NT2/D1 (cell line): Measurements from ENCODE around the gene ZFP57.

ENCODE experiments used
- DNase-seq: peaks from one replicate; pipeline ENCODE4 v3.0.0-alpha.2; 2011; ENCODE audit warnings: low read depth, low spot score
- H3K27me3 ChIP-seq: 2 replicates; pipeline ENCODE4 v1.6.0; 2011; ENCODE audit warnings: mild to moderate bottlenecking; ENCODE audit not compliant: insufficient read length, insufficient read depth
- H3K36me3 ChIP-seq: 2 replicates; pipeline ENCODE4 v1.6.1; 2011; ENCODE audit warnings: mild to moderate bottlenecking, low read length, mixed read lengths; ENCODE audit not compliant: insufficient read depth, insufficient read length
- H3K4me1 ChIP-seq: 2 replicates; pipeline ENCODE4 v1.5.1; 2011; ENCODE audit not compliant: insufficient read depth, insufficient read length
- H3K4me3 ChIP-seq: 2 replicates; pipeline ENCODE4 v1.5.1; 2011; ENCODE audit warnings: low read depth; ENCODE audit not compliant: insufficient read length
- H3K9ac ChIP-seq: 2 replicates; pipeline ENCODE4 v1.6.0; 2011; ENCODE audit warnings: low read depth; ENCODE audit not compliant: insufficient read length
- H3K9me3 ChIP-seq: 2 replicates; pipeline ENCODE4 v1.5.1; 2011; ENCODE audit warnings: mild to moderate bottlenecking, low read length; ENCODE audit not compliant: insufficient read depth
- SUZ12 ChIP-seq: IDR thresholded peaks from 2 replicates; pipeline ENCODE4 v1.6.1; 2011; ENCODE audit not compliant: insufficient read length, insufficient read depth; ENCODE audit errors: extremely low read depth
- YY1 ChIP-seq: IDR thresholded peaks from 2 replicates; pipeline ENCODE4 v1.6.1; 2011; ENCODE audit not compliant: insufficient read length, insufficient read depth
- ZNF274 ChIP-seq: IDR thresholded peaks from 2 replicates; pipeline ENCODE4 v1.6.1; 2011; ENCODE audit warnings: mild to moderate bottlenecking, low read depth, low read length

Gene ZFP57

GRCh38 chr6:29685718-29686326, 4.9 kb upstream of the ZFP57 start:
- Histone ChIP-seq H3K4me1 (no peaks in the 10 kb centered on the region), H3K9me3 (no peaks in the 10 kb centered on the region; the same call in 1 of the 2 replicates), H3K4me3 (no peak overlapping the region), H3K27me3 (no peaks in the 10 kb centered on the region), H3K9ac (no peak overlapping the region), H3K36me3 (no peaks in the 10 kb centered on the region)
- TF ChIP-seq SUZ12 (no peak), YY1 (no peak), ZNF274 (no peak)
- no peak for DNase-seq

GRCh38 chr6:29681811-29682210, 859 bp upstream of the ZFP57 start:
- Histone ChIP-seq H3K4me3 (no peak overlapping the region), H3K9ac (no peak overlapping the region), H3K9me3 (no peaks in the 10 kb centered on the region; the same call in 1 of the 2 replicates), H3K36me3 (no peaks in the 10 kb centered on the region), H3K27me3 (no peaks in the 10 kb centered on the region), H3K4me1 (peaks cover 2% of the 10 kb centered on the region)
- TF ChIP-seq ZNF274 (no peak), YY1 (no peak), SUZ12 (no peak)
- DNase-seq: no peak

- Histone ChIP-seq H3K27me3 (no peaks in the 10 kb centered on the region), H3K9me3 (no peaks in the 10 kb centered on the region; the same call in 1 of the 2 replicates), H3K4me3 (no peak overlapping the region), H3K9ac (no peak overlapping the region), H3K4me1 (peaks cover 2% of the 10 kb centered on the region), H3K36me3 (no peaks in the 10 kb centered on the region)
- TF ChIP-seq YY1 (no peak), ZNF274 (no peak), SUZ12 (no peak)
- no peak for DNase-seq
These were observed 536 bp downstream of the ZFP57 start for GRCh38 chr6:29680416-29680815.

GRCh38 chr6:29679962-29680361, 990 bp downstream of the ZFP57 start:
- no peaks in the 10 kb centered on the region for H3K27me3 ChIP-seq
- no peaks in the 10 kb centered on the region; the same call in 1 of the 2 replicates for H3K9me3 ChIP-seq
- no peak for DNase-seq
- peaks cover 2% of the 10 kb centered on the region for H3K4me1 ChIP-seq
- no peak for TF ChIP-seq ZNF274
- TF ChIP-seq YY1: no peak
- no peak for TF ChIP-seq SUZ12
- no peak overlapping the region for H3K4me3 ChIP-seq
- H3K36me3 ChIP-seq: no peaks in the 10 kb centered on the region
- no peak overlapping the region for H3K9ac ChIP-seq

- Histone ChIP-seq H3K4me1 (peaks cover 2% of the 10 kb centered on the region), H3K27me3 (no peaks in the 10 kb centered on the region)
- TF ChIP-seq ZNF274: no peak
- no peak for TF ChIP-seq SUZ12
- no peak for TF ChIP-seq YY1
These were observed 2.8 kb downstream of the ZFP57 start for GRCh38 chr6:29678114-29678513.

GRCh38 chr6:29676981-29677601, 3.9 kb downstream of the ZFP57 start:
- Histone ChIP-seq H3K4me3 (no peak overlapping the region), H3K9ac (no peak overlapping the region), H3K9me3 (no peaks in the 10 kb centered on the region), H3K4me1 (peaks cover 2% of the 10 kb centered on the region), H3K27me3 (no peaks in the 10 kb centered on the region), H3K36me3 (no peaks in the 10 kb centered on the region)
- DNase-seq: no peak
- TF ChIP-seq SUZ12 (no peak), YY1 (no peak), ZNF274 (no peak)

More at GRCh38 chr6:29678114-29678513, 2.8 kb downstream of the ZFP57 start:
- no peak overlapping the region for H3K9ac ChIP-seq
- DNase-seq: no peak
- no peak overlapping the region for H3K4me3 ChIP-seq
- H3K9me3 ChIP-seq: no peaks in the 10 kb centered on the region
- H3K36me3 ChIP-seq: no peaks in the 10 kb centered on the region

- TF ChIP-seq SUZ12 (no peak), ZNF274 (no peak), YY1 (no peak)
- Histone ChIP-seq H3K27me3 (no peaks in the 10 kb centered on the region), H3K9ac (no peak overlapping the region), H3K4me1 (peaks cover 2% of the 10 kb centered on the region), H3K36me3 (peaks cover 3% of the 10 kb centered on the region), H3K9me3 (no peaks in the 10 kb centered on the region), H3K4me3 (no peak overlapping the region)
- no peak for DNase-seq
These were observed 5.4 kb downstream of the ZFP57 start for GRCh38 chr6:29675561-29675960.
